Measurements from ENCODE around the gene INF2. TPM values are rescaled to one million over a fixed set of nuclear protein-coding genes. Genes with fewer than 3 reads are reported as not detected.

Gene INF2
- polyA plus RNA-seq, 1 donor = 64.2 TPM

DNA sequence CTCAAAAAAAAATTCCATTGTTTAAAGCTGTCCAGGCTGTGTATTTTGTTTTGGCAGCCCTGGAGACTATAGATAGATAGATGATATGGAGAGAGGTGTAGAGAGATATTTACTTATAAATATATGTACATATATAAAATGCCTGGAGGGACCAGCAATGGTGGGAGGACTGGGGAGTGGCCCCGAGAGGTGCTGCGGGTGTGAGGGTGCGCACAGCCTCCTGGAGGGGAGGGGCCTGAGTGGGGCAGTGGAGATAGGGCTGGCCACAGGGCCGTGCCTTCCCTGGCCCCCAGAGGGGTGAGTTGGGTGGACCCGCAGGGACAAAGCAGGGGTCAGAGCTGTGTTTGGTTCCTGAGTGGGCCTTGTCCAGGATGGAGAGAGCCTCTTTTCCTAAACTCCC lies 41.1 kb downstream of the INF2 start:
- H3K27me3 ChIP-seq (ENCODE audit: control insufficient read depth, insufficient read depth, low read length) = no peaks in the 10 kb centered on the region
- H3K4me1 ChIP-seq (ENCODE audit: control insufficient read depth, insufficient read depth, low read length) = peaks cover 6% of the 10 kb centered on the region
- no peak overlapping the region for H3K4me3 ChIP-seq (ENCODE audit: low read length)
- H3K9me3 ChIP-seq (ENCODE audit: control insufficient read depth, low read depth, low read length) = no peaks in the 10 kb centered on the region
- WGBS (ENCODE audit: insufficient coverage, low lambda C conversion rate) = 80% methylated on average over 2 of the region's 5 CpGs
- DNase-seq = no peak
- no peaks in the 10 kb centered on the region for H3K36me3 ChIP-seq (ENCODE audit: control insufficient read depth, insufficient read depth, low read length)
- H3K27ac ChIP-seq (ENCODE audit: low read length) = no peak overlapping the region

DNA sequence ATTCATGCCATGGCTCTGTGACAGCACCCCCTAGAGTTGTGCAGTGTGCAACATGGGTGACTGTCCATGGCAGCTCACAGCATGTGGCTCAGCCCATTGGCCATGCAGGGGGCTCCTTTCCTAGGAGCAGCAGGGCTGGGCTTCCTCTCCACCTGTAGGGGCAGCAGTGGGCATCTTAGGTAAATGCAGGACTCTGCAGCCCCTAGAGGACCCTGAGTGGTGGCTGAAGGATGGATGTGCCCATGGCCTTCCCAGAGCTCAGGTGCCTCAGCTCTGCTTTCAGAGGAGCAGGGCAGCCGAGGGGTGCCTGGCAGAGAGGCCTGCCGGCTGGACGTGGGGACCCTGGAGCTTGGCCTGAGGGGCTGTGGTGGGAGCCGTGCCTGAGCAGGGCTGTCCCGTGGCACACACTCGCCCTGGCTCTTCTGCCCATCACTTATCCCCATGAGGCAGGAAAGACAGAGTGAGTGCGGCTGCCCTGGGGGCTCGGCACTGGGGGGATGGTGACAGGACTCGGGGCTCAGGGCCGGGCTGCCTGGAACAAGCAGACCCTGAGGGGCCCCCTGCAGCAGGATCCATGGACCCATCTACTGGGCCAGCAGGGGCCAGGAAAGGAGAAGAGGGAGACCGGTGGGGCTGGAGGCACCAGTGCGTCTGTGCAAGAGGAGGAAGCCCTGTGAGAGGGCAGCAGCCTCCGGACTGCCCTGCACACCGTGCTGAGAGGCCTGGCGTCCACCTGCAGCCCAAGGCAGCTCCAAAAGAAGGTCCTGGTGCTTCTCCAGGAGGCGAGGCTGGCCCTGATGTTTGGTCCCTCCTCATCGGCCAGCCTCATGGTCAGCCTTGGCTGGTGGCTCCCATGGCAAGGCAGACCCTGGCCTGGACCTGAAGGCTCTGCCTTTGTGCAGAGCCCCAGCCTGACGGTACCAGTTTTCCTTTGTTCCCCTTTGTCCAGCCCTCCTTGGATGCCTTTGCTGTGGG lies 42.2 kb downstream of the INF2 start:
- WGBS (ENCODE audit: insufficient coverage, low lambda C conversion rate) = no CpG with 5 or more reads among the region's 18 CpGs
- Histone ChIP-seq H3K27ac (ENCODE audit: low read length) (no peak overlapping the region), H3K4me1 (ENCODE audit: control insufficient read depth, insufficient read depth, low read length) (peaks cover 3% of the 10 kb centered on the region), H3K36me3 (ENCODE audit: control insufficient read depth, insufficient read depth, low read length) (no peaks in the 10 kb centered on the region), H3K27me3 (ENCODE audit: control insufficient read depth, insufficient read depth, low read length) (no peaks in the 10 kb centered on the region), H3K4me3 (ENCODE audit: low read length) (no peak overlapping the region), H3K9me3 (ENCODE audit: control insufficient read depth, low read depth, low read length) (no peaks in the 10 kb centered on the region)
- DNase-seq = no peak

DNA sequence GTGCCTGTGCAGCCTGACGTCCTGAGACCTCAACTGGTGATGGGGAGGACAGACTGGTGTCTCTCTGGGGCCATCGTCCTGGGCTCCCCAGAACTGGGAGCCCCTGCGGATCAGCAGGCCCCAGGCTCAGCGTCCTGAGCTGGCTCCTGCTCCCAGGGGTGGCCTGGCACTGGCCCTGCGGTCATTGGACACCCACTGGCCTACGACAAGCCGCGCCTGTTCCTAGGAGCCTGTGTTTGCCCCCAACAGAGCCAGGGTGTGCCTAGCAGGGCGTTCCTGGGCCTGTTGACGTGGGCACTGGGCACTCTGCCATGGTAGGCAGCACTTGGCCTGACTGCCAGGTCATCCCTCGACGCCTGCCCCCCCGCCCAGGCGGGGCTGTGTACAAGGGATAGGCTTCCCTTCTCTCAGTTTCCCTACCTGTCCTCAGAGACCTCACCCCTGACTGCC lies 43.0 kb downstream of the INF2 start:
- Histone ChIP-seq H3K27me3 (ENCODE audit: control insufficient read depth, insufficient read depth, low read length) (no peaks in the 10 kb centered on the region), H3K36me3 (ENCODE audit: control insufficient read depth, insufficient read depth, low read length) (no peaks in the 10 kb centered on the region), H3K4me3 (ENCODE audit: low read length) (no peak overlapping the region), H3K9me3 (ENCODE audit: control insufficient read depth, low read depth, low read length) (no peaks in the 10 kb centered on the region), H3K27ac (ENCODE audit: low read length) (no peak overlapping the region), H3K4me1 (ENCODE audit: control insufficient read depth, insufficient read depth, low read length) (no peaks in the 10 kb centered on the region)
- WGBS (ENCODE audit: insufficient coverage, low lambda C conversion rate) = no CpG with 5 or more reads among the region's 14 CpGs
- DNase-seq = no peak

DNA sequence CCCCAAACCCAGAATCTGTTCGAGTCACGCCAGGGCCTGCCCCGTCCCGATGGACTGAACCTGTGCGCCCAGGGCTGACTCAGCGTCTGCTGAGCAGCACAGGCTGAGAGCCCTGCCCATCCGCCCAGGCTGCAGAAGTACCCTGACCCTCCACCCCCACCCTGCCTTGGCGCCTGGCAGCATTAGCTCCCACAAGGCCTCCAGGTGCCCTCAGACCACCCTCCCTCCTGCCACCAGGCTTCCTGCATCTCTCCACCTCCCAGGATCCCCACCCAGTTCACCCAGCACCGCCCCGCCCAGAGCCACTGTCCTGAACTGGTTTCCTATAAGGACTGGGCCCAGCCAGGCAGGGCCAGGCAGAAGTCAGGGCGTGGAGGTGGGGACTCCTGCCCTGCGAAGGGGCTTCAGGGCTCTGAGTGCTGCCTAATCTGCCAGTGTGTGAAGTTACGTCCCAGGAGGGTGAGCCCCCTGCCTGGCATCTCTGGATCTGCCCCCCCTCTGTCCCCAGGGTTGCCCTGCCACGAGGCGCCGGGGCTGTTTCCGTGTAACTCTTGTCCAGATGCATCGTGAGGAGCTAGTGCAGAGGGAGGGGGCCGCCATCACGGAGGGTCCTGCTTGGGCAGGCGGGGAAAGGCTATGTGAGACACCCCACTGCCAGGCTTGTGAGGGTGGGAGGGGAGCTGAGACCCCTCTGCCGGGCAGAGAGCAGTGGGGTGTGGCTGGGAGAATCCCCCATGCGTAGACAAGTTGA lies 43.7 kb downstream of the INF2 start:
- Histone ChIP-seq H3K27me3 (ENCODE audit: control insufficient read depth, insufficient read depth, low read length) (no peaks in the 10 kb centered on the region), H3K4me3 (ENCODE audit: low read length) (no peak overlapping the region), H3K36me3 (ENCODE audit: control insufficient read depth, insufficient read depth, low read length) (no peaks in the 10 kb centered on the region), H3K27ac (ENCODE audit: low read length) (no peak overlapping the region), H3K9me3 (ENCODE audit: control insufficient read depth, low read depth, low read length) (no peaks in the 10 kb centered on the region), H3K4me1 (ENCODE audit: control insufficient read depth, insufficient read depth, low read length) (no peaks in the 10 kb centered on the region)
- no peak for DNase-seq
- no CpG with 5 or more reads among the region's 23 CpGs for WGBS (ENCODE audit: insufficient coverage, low lambda C conversion rate)

DNA sequence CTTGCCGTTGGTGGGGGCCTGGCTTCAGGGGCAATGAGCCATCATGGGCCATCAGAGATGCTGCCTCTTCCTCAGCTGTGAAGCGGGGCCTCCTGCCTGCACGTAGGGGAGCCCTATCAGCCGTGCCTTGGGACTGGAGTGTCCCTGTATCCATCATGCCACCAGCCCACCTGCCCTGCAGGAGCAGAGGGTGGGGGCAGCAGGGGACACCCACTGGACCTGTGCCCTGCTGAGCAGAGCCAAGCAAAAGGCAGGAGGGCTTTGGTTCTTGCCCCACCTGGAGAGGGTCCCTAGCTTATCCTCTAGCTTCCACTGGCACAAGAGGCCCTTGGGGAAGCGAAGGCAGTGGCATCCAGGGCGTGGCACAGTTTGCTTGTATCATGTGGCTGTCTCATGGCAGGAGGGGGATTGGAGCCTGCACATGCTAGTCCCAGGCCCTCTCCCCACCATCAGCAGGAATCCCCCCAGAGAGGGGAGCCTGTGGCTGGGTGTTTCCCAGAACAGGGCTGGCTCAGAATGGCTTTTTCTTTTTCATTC lies 44.7 kb downstream of the INF2 start:
- Histone ChIP-seq H3K9me3 (ENCODE audit: control insufficient read depth, low read depth, low read length) (no peaks in the 10 kb centered on the region), H3K36me3 (ENCODE audit: control insufficient read depth, insufficient read depth, low read length) (no peaks in the 10 kb centered on the region), H3K4me3 (ENCODE audit: low read length) (no peak overlapping the region), H3K27ac (ENCODE audit: low read length) (no peak overlapping the region), H3K27me3 (ENCODE audit: control insufficient read depth, insufficient read depth, low read length) (no peaks in the 10 kb centered on the region), H3K4me1 (ENCODE audit: control insufficient read depth, insufficient read depth, low read length) (no peaks in the 10 kb centered on the region)
- DNase-seq = no peak
- WGBS (ENCODE audit: insufficient coverage, low lambda C conversion rate) = no CpG with 5 or more reads among the region's 6 CpGs

DNA sequence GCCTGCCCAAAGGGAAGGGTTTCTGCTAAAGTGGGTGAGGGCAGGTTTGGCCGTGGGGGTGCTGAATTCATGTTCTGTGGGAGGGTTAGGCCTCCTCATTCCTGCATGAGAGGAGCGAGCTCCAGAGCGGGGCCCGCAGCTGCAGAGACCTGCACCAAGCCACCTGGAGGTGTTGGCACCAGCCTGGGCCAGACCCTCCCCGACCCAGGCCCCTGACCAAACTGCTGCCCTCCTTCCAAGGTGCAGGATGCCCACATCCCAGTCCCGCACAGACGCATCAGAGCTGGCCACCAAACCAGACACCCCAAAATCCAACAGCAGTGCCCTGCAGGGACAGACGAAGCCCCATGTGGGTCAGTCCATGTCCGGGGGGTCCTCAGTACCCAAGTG lies 45.2 kb downstream of the INF2 start:
- no peaks in the 10 kb centered on the region for H3K4me1 ChIP-seq (ENCODE audit: control insufficient read depth, insufficient read depth, low read length)
- no peak overlapping the region for H3K4me3 ChIP-seq (ENCODE audit: low read length)
- H3K27me3 ChIP-seq (ENCODE audit: control insufficient read depth, insufficient read depth, low read length) = no peaks in the 10 kb centered on the region
- no CpG with 5 or more reads among the region's 9 CpGs for whole genome bisulfite sequencing (ENCODE audit: insufficient coverage, low lambda C conversion rate)
- no peaks in the 10 kb centered on the region for H3K9me3 ChIP-seq (ENCODE audit: control insufficient read depth, low read depth, low read length)
- H3K36me3 ChIP-seq (ENCODE audit: control insufficient read depth, insufficient read depth, low read length) = no peaks in the 10 kb centered on the region
- no peak overlapping the region for H3K27ac ChIP-seq (ENCODE audit: low read length)
- DNase-seq = no peak

DNA sequence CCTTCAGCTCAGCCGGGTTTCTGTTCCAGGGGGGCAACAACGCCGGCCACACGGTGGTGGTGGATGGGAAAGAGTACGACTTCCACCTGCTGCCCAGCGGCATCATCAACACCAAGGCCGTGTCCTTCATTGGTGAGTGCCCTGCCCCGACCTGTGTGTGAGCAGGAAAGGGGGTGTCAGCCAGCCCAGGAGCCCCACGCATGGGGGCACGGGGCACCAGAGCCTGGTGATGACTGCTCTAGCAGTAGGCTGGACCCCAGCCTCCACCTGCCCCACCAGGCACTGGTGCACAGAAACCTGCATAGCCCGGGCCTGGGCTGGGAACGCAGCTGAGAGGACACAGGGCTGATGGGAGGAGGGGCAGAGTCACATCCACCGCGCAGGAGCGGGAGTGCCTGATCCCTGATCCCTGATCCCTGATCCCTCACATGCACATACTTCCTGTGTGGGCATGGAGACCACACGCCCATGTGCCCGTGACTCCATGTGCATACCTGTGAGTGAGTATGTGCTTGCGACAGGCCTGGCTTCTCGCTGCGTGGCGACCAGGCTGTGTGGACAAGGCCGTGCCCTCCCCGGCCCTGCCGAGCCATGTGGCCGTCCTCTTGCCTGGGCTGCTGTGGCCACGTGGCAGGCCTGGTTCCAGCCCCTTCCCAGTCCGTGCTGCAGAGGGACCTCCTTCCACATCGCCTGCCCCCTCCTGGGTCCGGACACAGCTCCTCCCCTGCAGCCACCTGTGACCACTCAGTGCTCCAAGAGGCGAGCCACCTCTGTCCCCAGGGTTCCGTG lies 45.8 kb downstream of the INF2 start:
- DNase-seq = no peak
- H3K36me3 ChIP-seq (ENCODE audit: control insufficient read depth, insufficient read depth, low read length) = peaks cover 6% of the 10 kb centered on the region
- H3K9me3 ChIP-seq (ENCODE audit: control insufficient read depth, low read depth, low read length) = no peaks in the 10 kb centered on the region
- H3K27ac ChIP-seq (ENCODE audit: low read length) = no peak overlapping the region
- no CpG with 5 or more reads among the region's 31 CpGs for WGBS (ENCODE audit: insufficient coverage, low lambda C conversion rate)
- H3K4me3 ChIP-seq (ENCODE audit: low read length) = no peak overlapping the region
- no peaks in the 10 kb centered on the region for H3K27me3 ChIP-seq (ENCODE audit: control insufficient read depth, insufficient read depth, low read length)
- no peaks in the 10 kb centered on the region for H3K4me1 ChIP-seq (ENCODE audit: control insufficient read depth, insufficient read depth, low read length)

DNA sequence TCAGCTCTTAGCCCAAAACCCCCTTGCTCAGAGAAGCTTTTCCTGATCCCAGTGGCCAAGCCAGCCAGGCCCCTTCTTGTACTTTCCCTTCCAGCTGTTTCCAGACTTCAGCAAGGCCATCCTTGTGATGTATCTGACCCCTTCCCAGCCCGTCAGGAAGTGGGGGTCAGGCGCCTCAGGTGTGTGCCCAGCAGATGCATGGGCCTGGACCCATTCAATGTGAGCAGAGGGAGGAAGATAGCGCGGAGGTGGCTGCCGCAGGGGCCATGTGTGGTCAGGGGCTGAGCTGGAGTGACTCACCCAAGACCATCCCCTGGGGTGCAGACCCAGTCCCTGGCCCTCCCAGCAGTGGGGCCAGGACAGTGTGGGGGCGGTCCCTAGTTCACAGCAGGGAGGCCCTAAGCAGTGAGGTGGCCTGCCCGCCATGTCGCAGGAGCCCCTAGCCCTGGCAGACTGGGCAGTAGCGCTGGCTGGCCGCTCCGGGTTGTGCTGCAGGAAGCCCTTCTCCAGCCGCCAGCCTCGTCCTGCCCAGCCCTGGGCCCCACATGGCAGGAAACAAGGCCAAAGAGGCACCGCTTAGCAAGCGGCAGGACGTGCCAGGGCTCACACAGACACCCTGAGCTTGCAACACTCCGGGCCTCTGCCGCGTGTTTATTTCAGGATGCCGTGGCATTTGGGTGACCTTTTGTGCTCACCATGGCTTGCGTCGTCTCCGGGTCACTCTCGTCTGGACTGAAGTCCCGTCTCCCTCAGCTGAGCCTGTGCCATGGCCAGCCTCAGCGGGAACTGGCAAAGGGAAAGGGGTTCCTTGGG lies 46.6 kb downstream of the INF2 start:
- WGBS (ENCODE audit: insufficient coverage, low lambda C conversion rate) = no CpG with 5 or more reads among the region's 26 CpGs
- no peak overlapping the region for H3K4me3 ChIP-seq (ENCODE audit: low read length)
- peak in 1 of 2 donors; percentile 32 for DNase-seq
- peaks cover 10% of the 10 kb centered on the region for H3K36me3 ChIP-seq (ENCODE audit: control insufficient read depth, insufficient read depth, low read length)
- no peak overlapping the region for H3K27ac ChIP-seq (ENCODE audit: low read length)
- no peaks in the 10 kb centered on the region for H3K4me1 ChIP-seq (ENCODE audit: control insufficient read depth, insufficient read depth, low read length)
- no peaks in the 10 kb centered on the region for H3K9me3 ChIP-seq (ENCODE audit: control insufficient read depth, low read depth, low read length)
- no peaks in the 10 kb centered on the region for H3K27me3 ChIP-seq (ENCODE audit: control insufficient read depth, insufficient read depth, low read length)

DNA sequence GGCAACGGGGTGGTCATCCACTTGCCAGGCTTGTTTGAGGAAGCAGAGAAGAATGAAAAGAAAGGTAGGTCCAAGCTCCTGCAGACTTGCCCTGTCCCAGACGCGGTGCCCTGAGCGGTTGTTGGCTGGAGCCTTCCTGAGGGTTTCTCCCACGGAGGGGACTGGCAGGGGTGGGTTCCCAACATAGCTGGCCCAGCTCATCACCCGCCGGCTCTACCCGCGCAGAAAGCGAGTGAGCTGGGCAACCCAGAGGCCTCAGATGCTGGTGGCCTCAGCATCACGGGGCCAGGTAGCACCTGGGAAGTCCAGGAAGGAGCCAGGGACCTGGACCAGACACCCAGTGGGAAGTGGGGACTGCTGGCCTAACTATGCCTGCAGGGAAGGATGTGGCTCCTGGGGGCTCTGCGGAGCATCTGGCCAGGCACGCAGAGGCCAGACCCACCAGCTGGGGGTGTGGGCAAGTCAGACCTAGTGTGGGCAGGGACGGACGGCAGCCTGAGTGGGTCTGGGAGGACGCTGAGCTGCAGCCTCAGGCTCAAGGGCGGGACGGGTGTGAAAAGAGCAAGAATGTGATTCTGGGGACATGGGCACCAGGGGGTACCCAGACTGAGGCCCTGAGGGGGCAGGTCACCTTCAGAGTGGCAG lies 49.1 kb downstream of the INF2 start:
- no peaks in the 10 kb centered on the region for H3K4me1 ChIP-seq (ENCODE audit: control insufficient read depth, insufficient read depth, low read length)
- no CpG with 5 or more reads among the region's 18 CpGs for WGBS (ENCODE audit: insufficient coverage, low lambda C conversion rate)
- no peaks in the 10 kb centered on the region for H3K27me3 ChIP-seq (ENCODE audit: control insufficient read depth, insufficient read depth, low read length)
- H3K36me3 ChIP-seq (ENCODE audit: control insufficient read depth, insufficient read depth, low read length) = peaks cover 20% of the 10 kb centered on the region
- H3K9me3 ChIP-seq (ENCODE audit: control insufficient read depth, low read depth, low read length) = no peaks in the 10 kb centered on the region
- no peak overlapping the region for H3K4me3 ChIP-seq (ENCODE audit: low read length)
- no peak overlapping the region for H3K27ac ChIP-seq (ENCODE audit: low read length)
- no peak for DNase-seq

All from large intestine (tissue), 3 donors.